K562 (cell line): ENCODE data around the gene HEMK1. TPM values are rescaled to one million over a fixed set of nuclear protein-coding genes. Genes with fewer than 3 reads are reported as not detected.

Experiments
- ATF4 ChIP-seq: fragments of 450-650 bp; formaldehyde crosslinking; IDR thresholded peaks from 2 replicates; pipeline ENCODE4 v1.4.0; 2022; ENCODE audit warnings: mild to moderate bottlenecking, moderate library complexity
- CREB5 ChIP-seq: fragments of 250-450 bp; sonication (Bioruptor Pico); IDR thresholded peaks from 2 replicates; pipeline ENCODE4 v1.5.0; 2020; ENCODE audit warnings: mild to moderate bottlenecking
- CTCF ChIP-seq, 3 experiments: IDR thresholded peaks in 2 of 3; conservative IDR thresholded peaks in 1 of 3; 2 replicates each; pipeline ENCODE4 v1.5.1; 2011 to 2012; ENCODE audit warnings: low read length in 3 of 3, mild to moderate bottlenecking in 3 of 3, control low read depth in 2 of 3, improper control_type of control experiment in 1 of 3, inconsistent platforms in 1 of 3, low read depth in 1 of 3, mixed read lengths in 1 of 3, moderate library complexity in 1 of 3; ENCODE audit not compliant: insufficient read depth in 2 of 3
- FOXJ2 ChIP-seq: fragments of 200-800 bp; sonication (Bioruptor generic); IDR thresholded peaks from 2 replicates; pipeline ENCODE4 v1.6.1; 2016; ENCODE audit warnings: missing genetic modification characterization, missing compliant biosample characterization
- FOXK2 ChIP-seq, 2 experiments: fragments of 450-650 bp; IDR thresholded peaks in 1 of 2; conservative IDR thresholded peaks in 1 of 2; 2 replicates each; pipeline ENCODE4 v1.6.1; 2016; ENCODE audit warnings: low read depth in 2 of 2, mild to moderate bottlenecking in 1 of 2
- HDAC6 ChIP-seq: IDR thresholded peaks from 2 replicates; pipeline ENCODE4 v1.6.1; 2012; ENCODE audit warnings: low read depth, mild to moderate bottlenecking, control low read depth, inconsistent platforms, low read length, moderate library complexity
- MCM2 ChIP-seq: fragments of 450-650 bp; IDR thresholded peaks from 2 replicates; pipeline ENCODE4 v1.6.1; 2017; ENCODE audit warnings: low read depth, mild to moderate bottlenecking
- MTF1 ChIP-seq: fragments of 250-450 bp; sonication (Bioruptor Pico); IDR thresholded peaks from 2 replicates; pipeline ENCODE4 v1.9.0; 2021; ENCODE audit warnings: moderate library complexity, mild to moderate bottlenecking, inconsistent platforms, borderline replicate concordance
- PHB2 ChIP-seq: fragments of 450-650 bp; IDR thresholded peaks from 2 replicates; pipeline ENCODE4 v1.6.1; 2017; ENCODE audit warnings: low read depth
- POLR3A ChIP-seq: IDR thresholded peaks from 2 replicates; pipeline ENCODE4 v1.6.1; 2011; ENCODE audit warnings: borderline replicate concordance, mild to moderate bottlenecking, moderate library complexity; ENCODE audit not compliant: insufficient read length, insufficient read depth; ENCODE audit errors: extremely low read depth
- REST ChIP-seq, 2 experiments: fragments of 450-650 bp; formaldehyde crosslinking in 1 of 2; IDR thresholded peaks; 2 replicates each; pipeline versions ENCODE4 v1.4.0 to v1.6.1; 2014 to 2020; ENCODE audit warnings: mild to moderate bottlenecking in 2 of 2, borderline replicate concordance in 1 of 2, low read depth in 1 of 2
- SRSF9 ChIP-seq: fragments of 200-400 bp; formaldehyde crosslinking; IDR thresholded peaks from 2 replicates; pipeline ENCODE4 v1.6.1; 2017; ENCODE audit warnings: low read depth, low read length, borderline replicate concordance
- TCF15 ChIP-seq: fragments of 250-450 bp; sonication (Bioruptor Pico); IDR thresholded peaks from 2 replicates; pipeline ENCODE4 v1.8.0; 2022; ENCODE audit warnings: moderate library complexity, mild to moderate bottlenecking, inconsistent platforms
- THRAP3 ChIP-seq: fragments of 450-650 bp; IDR thresholded peaks from 2 replicates; pipeline ENCODE4 v1.6.1; 2016; ENCODE audit warnings: mild to moderate bottlenecking, inconsistent platforms, borderline replicate concordance
- ZNF695 ChIP-seq: fragments of 450-650 bp; formaldehyde crosslinking; IDR thresholded peaks from 2 replicates; pipeline ENCODE4 v1.4.0; 2020; ENCODE audit warnings: mild to moderate bottlenecking, moderate library complexity
- polyA plus RNA-seq, 8 experiments: library from polyadenylated mRNA; depleted of rRNA in 4 of 8; stranded (reverse) in 5 of 8; unstranded in 3 of 8; fragments of >200 nt; fragmentation: Nextera tagmentation in 2 of 8; fragmentation: Illumina TruSeq in 1 of 8; extraction: Ambion mirVana in 2 of 8; extraction: Trizol in 1 of 8; gene quantifications; 2 replicates each; pipeline versions ENCODE4 v1.2.1 to v1.2.3, GENCODE V29; 2011 to 2014; ENCODE audit warnings: inconsistent platforms in 1 of 8, missing spikeins in 1 of 8
- total RNA-seq, 7 experiments: library from RNA; depleted of rRNA in 6 of 7; stranded (reverse); fragments of >200 nt in 6 of 7; fragmentation: Illumina TruSeq in 2 of 7; extraction: Trizol in 2 of 7; gene quantifications; 2 replicates each; pipeline versions ENCODE4 v1.2.1 to v1.2.3, GENCODE V29; 2011 to 2021; ENCODE audit warnings: low replicate concordance in 1 of 7

HEMK1 gene
- total and polyA plus RNA-seq, 9 of the 15 experiments (the other 6 are each of a cell fraction or from before 2014, with no cell fraction given): 2.0 to 16.8 (median 11.4) TPM

- TF ChIP-seq MTF1 (CRISPR knock-in tag): no peak
- TF ChIP-seq SRSF9: no peak
- no peak for TF ChIP-seq MCM2
- TF ChIP-seq CTCF (IDR thresholded peaks at IDR 0.05 in 2 of 3, conservative IDR thresholded peaks at IDR 0.05 in 1 of 3; ENCODE audit: insufficient read depth in 2 of 3, low read depth in 1 of 3, low read length in 3 of 3): peak in 1 of 3 experiments; percentile 18; a peak in 1 of 6 replicates
- no peak for TF ChIP-seq THRAP3
- TF ChIP-seq TCF15: no peak
- no peak for TF ChIP-seq CREB5
- TF ChIP-seq ZNF695 (CRISPR knock-in tag): no peak
- TF ChIP-seq ATF4 (CRISPR knock-in tag): no peak
- TF ChIP-seq REST (IDR thresholded peaks at IDR 0.05; ENCODE audit: borderline replicate concordance): no peak
- no peak for TF ChIP-seq REST (CRISPR knock-in tag; IDR thresholded peaks at IDR 0.05; ENCODE audit: low read depth)
- TF ChIP-seq FOXK2 (conservative IDR thresholded peaks at IDR 0.05 in 1 of 2, IDR thresholded peaks at IDR 0.05 in 1 of 2; ENCODE audit: low read depth in 2 of 2): no peak
- TF ChIP-seq HDAC6: no peak
- TF ChIP-seq POLR3A: no peak
- TF ChIP-seq FOXJ2 (tag): no peak
- TF ChIP-seq PHB2: no peak
Measured at GRCh38 chr3:50632450-50632849, 63.1 kb downstream of the HEMK1 start (continued).
